Effector memory CD4-positive, alpha-beta T cell (primary cell): ENCODE measurements around the gene MSI2.

Experiments used
- DNase-seq, 3 donors: peaks; one replicate each; pipeline ENCODE4 v3.0.0-alpha.2; 2020
- H3K27ac ChIP-seq: 2 replicates; pipeline ENCODE4 v1.7.0; 2013; ENCODE audit warnings: mild to moderate bottlenecking, low read length, moderate library complexity; ENCODE audit not compliant: insufficient read depth, poor library complexity, severe bottlenecking
- H3K27me3 ChIP-seq: replicated peaks from 2 replicates; pipeline ENCODE4 v1.7.0; 2013; ENCODE audit warnings: mild to moderate bottlenecking, low read length; ENCODE audit not compliant: insufficient read depth, control insufficient read depth, poor library complexity, severe bottlenecking
- H3K36me3 ChIP-seq: 2 replicates; pipeline ENCODE4 v1.7.0; 2013; ENCODE audit warnings: mild to moderate bottlenecking, low read length, moderate library complexity; ENCODE audit not compliant: control insufficient read depth, insufficient read depth
- H3K4me1 ChIP-seq: 2 replicates; pipeline ENCODE4 v1.7.0; 2013; ENCODE audit warnings: low read length, mild to moderate bottlenecking; ENCODE audit not compliant: control insufficient read depth, insufficient read depth, poor library complexity, severe bottlenecking
- H3K4me3 ChIP-seq: 2 replicates; pipeline ENCODE4 v1.7.0; 2013; ENCODE audit warnings: low read length, low read depth, mild to moderate bottlenecking; ENCODE audit not compliant: insufficient read depth, poor library complexity, severe bottlenecking
- H3K9me3 ChIP-seq: 2 replicates; pipeline ENCODE4 v1.7.0; 2013; ENCODE audit warnings: mild to moderate bottlenecking, low read length, moderate library complexity; ENCODE audit not compliant: control insufficient read depth

The MSI2 gene

GRCh38 chr17:57277923-57278604 lies 21.7 kb downstream of the MSI2 start:
- Histone ChIP-seq H3K27ac (no peak overlapping the region), H3K36me3 (peaks cover 8% of the 10 kb centered on the region)
- no peak for DNase-seq

DNA sequence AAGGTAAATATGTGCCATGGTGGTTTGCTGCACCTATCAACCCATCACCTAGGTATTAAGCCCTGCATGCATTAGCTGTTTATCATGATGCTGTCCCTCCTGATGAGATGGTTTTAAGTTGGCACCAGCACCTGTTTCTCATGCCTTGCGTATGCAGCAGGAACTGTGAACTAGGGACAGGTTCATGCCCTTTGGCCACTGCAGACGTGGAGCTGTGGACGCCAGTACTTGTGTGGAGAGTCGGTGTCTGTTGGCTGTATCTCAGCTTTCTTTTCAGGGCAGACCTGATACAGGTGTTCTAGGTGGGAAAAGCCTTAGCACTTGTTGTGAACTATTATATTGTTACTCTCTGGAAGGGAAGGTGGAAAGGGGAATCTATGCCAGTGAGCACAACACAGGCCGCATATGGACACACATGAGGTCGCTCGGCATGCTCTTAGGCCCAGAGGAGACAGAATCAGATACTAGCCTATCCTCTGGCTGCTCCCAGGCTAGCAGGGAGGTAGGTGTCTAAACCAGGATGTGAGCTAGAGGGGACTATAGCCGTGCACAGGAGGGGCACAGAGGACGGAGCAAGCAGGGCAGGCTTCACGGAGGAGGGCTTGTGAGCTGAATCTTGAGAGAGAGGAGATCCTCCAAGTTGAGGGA lies 22.5 kb downstream of the MSI2 start:
- no peak overlapping the region for H3K4me3 ChIP-seq
- H3K36me3 ChIP-seq = peaks cover 4% of the 10 kb centered on the region
- no peak overlapping the region for H3K27ac ChIP-seq

More at GRCh38 chr17:57277923-57278604, 21.7 kb downstream of the MSI2 start:
- Histone ChIP-seq H3K9me3 (no peaks in the 10 kb centered on the region), H3K4me1 (peaks cover 16% of the 10 kb centered on the region), H3K27me3 (no peaks in the 10 kb centered on the region), H3K4me3 (no peak overlapping the region)

DNA sequence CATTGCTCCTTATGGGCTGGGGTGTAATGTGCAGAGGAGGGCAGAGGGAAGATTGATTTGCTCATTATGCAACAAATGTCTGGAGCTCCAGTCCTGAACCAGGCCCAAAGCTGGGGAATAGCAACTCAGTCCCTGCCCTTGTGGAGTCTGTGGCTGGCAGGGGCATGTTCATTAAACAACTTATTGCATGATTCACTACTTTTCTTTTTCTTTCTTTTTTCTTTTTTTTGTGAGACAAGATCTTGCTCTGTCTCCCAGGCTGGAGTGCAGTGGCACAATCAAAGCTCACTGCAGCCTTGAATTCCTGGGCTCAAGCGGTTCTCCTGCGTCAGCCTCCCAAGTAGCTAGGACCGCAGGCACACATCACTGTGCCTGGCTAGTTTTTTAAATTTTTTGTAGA lies 23.1 kb downstream of the MSI2 start:
- H3K27me3 ChIP-seq = no peaks in the 10 kb centered on the region
- peaks cover 4% of the 10 kb centered on the region for H3K36me3 ChIP-seq
- H3K4me3 ChIP-seq = no peak overlapping the region
- H3K4me1 ChIP-seq = peaks cover 19% of the 10 kb centered on the region
- no peak overlapping the region for H3K27ac ChIP-seq
- H3K9me3 ChIP-seq = no peaks in the 10 kb centered on the region
- no peak for DNase-seq

More for the DNA sequence above, 22.5 kb downstream of the MSI2 start:
- DNase-seq = no peak
- H3K4me1 ChIP-seq = peaks cover 18% of the 10 kb centered on the region
- no peaks in the 10 kb centered on the region for H3K9me3 ChIP-seq
- H3K27me3 ChIP-seq = no peaks in the 10 kb centered on the region

- Histone ChIP-seq H3K27me3 (no peaks in the 10 kb centered on the region), H3K36me3 (peaks cover 6% of the 10 kb centered on the region), H3K4me1 (peaks cover 31% of the 10 kb centered on the region), H3K9me3 (no peaks in the 10 kb centered on the region), H3K27ac (no peak overlapping the region), H3K4me3 (no peak overlapping the region)
- no peak for DNase-seq
Observed at GRCh38 chr17:57281887-57282286, 25.6 kb downstream of the MSI2 start.

- no peak overlapping the region for H3K27ac ChIP-seq
- H3K9me3 ChIP-seq = no peaks in the 10 kb centered on the region
- H3K4me3 ChIP-seq = no peak overlapping the region
- peaks cover 6% of the 10 kb centered on the region for H3K36me3 ChIP-seq
- H3K27me3 ChIP-seq = no peaks in the 10 kb centered on the region
- no peak for DNase-seq
- peaks cover 31% of the 10 kb centered on the region for H3K4me1 ChIP-seq
Observed at GRCh38 chr17:57282296-57282695, 26.0 kb downstream of the MSI2 start.

DNA sequence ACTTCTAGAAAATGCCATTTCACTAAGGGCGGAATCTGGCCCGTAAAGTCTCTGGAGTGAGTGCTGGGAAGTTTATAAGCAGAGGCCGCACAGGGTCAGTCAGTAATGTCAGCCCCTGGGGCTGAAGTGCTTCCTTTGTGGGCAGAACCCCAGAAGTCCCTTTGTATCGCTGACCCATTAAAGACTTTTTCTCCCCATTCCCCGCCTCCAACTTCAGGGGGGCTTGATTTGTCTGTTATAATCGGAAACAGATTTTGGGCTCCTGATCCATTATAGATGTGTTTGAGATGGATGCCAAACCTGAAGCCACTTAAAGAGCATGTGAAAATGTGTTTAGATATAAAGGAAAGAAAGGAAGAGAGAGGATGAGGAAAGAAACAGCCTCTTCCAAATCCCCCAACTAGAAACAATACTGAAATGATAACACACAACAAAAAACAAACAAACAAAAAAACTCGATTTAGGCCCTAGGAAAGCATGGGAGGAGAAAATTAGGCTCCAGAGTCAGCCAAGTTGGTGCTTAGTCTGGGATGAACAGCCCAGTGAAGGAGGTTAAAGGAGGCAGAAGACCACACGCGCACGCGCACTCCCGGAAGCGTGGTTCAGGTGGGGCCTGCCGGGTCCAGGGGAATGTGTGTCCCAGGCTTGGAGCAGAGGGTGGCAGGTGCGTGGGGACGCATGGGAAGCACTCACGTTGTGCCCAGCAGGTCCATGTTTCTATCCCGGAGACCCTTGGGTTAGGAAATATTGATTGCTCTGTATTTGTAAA lies 27.1 kb downstream of the MSI2 start:
- no peaks in the 10 kb centered on the region for H3K9me3 ChIP-seq
- H3K27me3 ChIP-seq = no peaks in the 10 kb centered on the region
- peaks cover 31% of the 10 kb centered on the region for H3K4me1 ChIP-seq
- no peak overlapping the region for H3K4me3 ChIP-seq
- no peak overlapping the region for H3K27ac ChIP-seq
- H3K36me3 ChIP-seq = peaks cover 6% of the 10 kb centered on the region
- DNase-seq = no peak

GRCh38 chr17:57284583-57284982 lies 28.3 kb downstream of the MSI2 start:
- DNase-seq = peak in 1 of 3 donors; percentile 27
- no peak overlapping the region for H3K4me3 ChIP-seq
- H3K27ac ChIP-seq = peak overlapping the region; percentile 47
- no peaks in the 10 kb centered on the region for H3K9me3 ChIP-seq
- H3K36me3 ChIP-seq = peaks cover 6% of the 10 kb centered on the region
- no peaks in the 10 kb centered on the region for H3K27me3 ChIP-seq
- H3K4me1 ChIP-seq = peaks cover 31% of the 10 kb centered on the region

DNA sequence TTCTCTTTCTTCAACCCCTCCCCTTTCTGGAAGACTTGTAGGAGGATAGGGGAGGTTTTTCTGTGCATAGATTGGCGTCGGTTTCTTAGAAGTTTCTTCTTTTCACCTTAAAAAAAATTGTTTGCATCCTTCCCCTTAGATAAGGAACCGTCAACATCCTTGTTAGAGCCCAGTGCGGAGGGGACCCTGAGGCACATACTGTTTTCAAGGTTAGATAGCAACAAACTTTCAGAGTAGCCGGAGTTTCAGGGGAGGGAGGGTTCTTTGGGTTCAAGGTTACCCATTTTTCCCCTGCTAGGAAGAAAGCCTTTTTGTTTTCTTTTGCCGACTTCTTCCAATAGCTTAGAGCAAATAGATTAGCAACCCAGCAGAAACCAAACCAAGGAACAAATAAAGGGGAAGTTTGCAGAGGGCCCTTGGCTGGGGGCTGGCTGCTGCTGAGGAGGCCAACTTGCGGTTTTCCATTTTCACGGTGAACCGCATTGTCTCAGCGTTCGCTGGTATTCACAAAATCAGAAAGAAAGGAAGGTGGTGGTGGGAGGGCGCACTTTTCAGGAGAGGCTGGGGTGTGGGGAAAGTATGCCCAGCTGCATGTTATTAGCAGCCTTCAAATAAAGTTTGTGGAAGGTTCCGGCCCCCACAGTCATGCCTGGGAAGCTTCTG lies 28.8 kb downstream of the MSI2 start:
- H3K4me1 ChIP-seq = peaks cover 31% of the 10 kb centered on the region
- no peaks in the 10 kb centered on the region for H3K9me3 ChIP-seq
- peak in 2 of 3 donors; percentile 6 to 18 for DNase-seq
- H3K4me3 ChIP-seq = peak overlapping the region; percentile 11
- H3K27ac ChIP-seq = peak overlapping the region; percentile 47
- H3K27me3 ChIP-seq = no peaks in the 10 kb centered on the region
- H3K36me3 ChIP-seq = peaks cover 6% of the 10 kb centered on the region

GRCh38 chr17:57285701-57286100 lies 29.4 kb downstream of the MSI2 start:
- Histone ChIP-seq H3K36me3 (peaks cover 6% of the 10 kb centered on the region), H3K27ac (no peak overlapping the region), H3K27me3 (no peaks in the 10 kb centered on the region), H3K9me3 (no peaks in the 10 kb centered on the region), H3K4me1 (peaks cover 31% of the 10 kb centered on the region), H3K4me3 (peak overlapping the region; percentile 11)
- DNase-seq = no peak
